GM12878 (cell line): ENCODE data around the gene ADGRD1. TPM values are rescaled to one million over a fixed set of nuclear protein-coding genes. Genes with fewer than 3 reads are reported as not detected.

Experiments used
- BRCA1 ChIP-seq: IDR thresholded peaks from 2 replicates; pipeline ENCODE4 v1.6.1; 2011; ENCODE audit warnings: low read depth, low read length, improper control_type of control experiment
- CREM ChIP-seq: IDR thresholded peaks from 2 replicates; pipeline ENCODE4 v1.6.1; 2014; ENCODE audit warnings: antibody characterized with exemption, low read depth
- HCFC1 ChIP-seq: fragments of 150-350 bp; IDR thresholded peaks from 2 replicates; pipeline ENCODE4 v1.6.1; 2014; ENCODE audit warnings: low read length
- KAT2A ChIP-seq: conservative IDR thresholded peaks from 2 replicates; pipeline ENCODE4 v1.6.1; 2011; ENCODE audit warnings: low read depth, low read length; ENCODE audit not compliant: control insufficient read depth
- LARP7 ChIP-seq: fragments of 450-650 bp; IDR thresholded peaks from 2 replicates; pipeline ENCODE4 v1.6.1; 2017; ENCODE audit warnings: mild to moderate bottlenecking
- NFYA ChIP-seq: IDR thresholded peaks from 2 replicates; pipeline ENCODE4 v1.6.1; 2011; ENCODE audit warnings: low read depth, mild to moderate bottlenecking, low read length, improper control_type of control experiment, borderline replicate concordance
- NFYB ChIP-seq: IDR thresholded peaks from 2 replicates; pipeline ENCODE4 v1.6.1; 2011; ENCODE audit warnings: low read depth, mild to moderate bottlenecking, low read length, improper control_type of control experiment, moderate library complexity; ENCODE audit not compliant: insufficient read depth
- RAD51 ChIP-seq: fragments of 450-650 bp; IDR thresholded peaks from 2 replicates; pipeline ENCODE4 v1.6.1; 2016; ENCODE audit warnings: moderate library complexity, mild to moderate bottlenecking, inconsistent platforms
- RB1 ChIP-seq: fragments of 450-650 bp; formaldehyde crosslinking; IDR thresholded peaks from 2 replicates; pipeline ENCODE4 v1.6.1; 2017; ENCODE audit warnings: mild to moderate bottlenecking, borderline replicate concordance
- RBBP5 ChIP-seq: fragments of 200-600 bp; sonication (generic); conservative IDR thresholded peaks from 2 replicates; pipeline ENCODE4 v1.6.1; 2016
- RUNX3 ChIP-seq: IDR thresholded peaks from 2 replicates; pipeline ENCODE4 v1.6.1; 2012; ENCODE audit warnings: low read length, inconsistent platforms
- SMARCA5 ChIP-seq: fragments of 450-650 bp; IDR thresholded peaks from 2 replicates; pipeline ENCODE4 v1.6.1; 2017; ENCODE audit warnings: mild to moderate bottlenecking
- SREBF1 ChIP-seq: IDR thresholded peaks from 2 replicates; pipeline ENCODE4 v1.6.1; 2012; ENCODE audit warnings: mild to moderate bottlenecking, low read length
- TCF3 ChIP-seq: IDR thresholded peaks from 2 replicates; pipeline ENCODE4 v1.6.1; 2012; ENCODE audit warnings: low read depth, mild to moderate bottlenecking, low read length, borderline replicate concordance; ENCODE audit not compliant: insufficient read depth
- WRNIP1 ChIP-seq: IDR thresholded peaks from 2 replicates; pipeline ENCODE4 v1.6.1; 2011; ENCODE audit warnings: low read depth, low read length, improper control_type of control experiment, borderline replicate concordance
- ZBTB40 ChIP-seq: fragments of 450-650 bp; IDR thresholded peaks from 2 replicates; pipeline ENCODE4 v1.6.1; 2016; ENCODE audit warnings: mild to moderate bottlenecking, moderate library complexity, borderline replicate concordance
- ZNF384 ChIP-seq: IDR thresholded peaks from 2 replicates; pipeline ENCODE4 v1.6.1; 2012; ENCODE audit warnings: low read depth, mild to moderate bottlenecking, low read length, improper control_type of control experiment, borderline replicate concordance
- polyA plus RNA-seq, 11 experiments: library from polyadenylated mRNA; depleted of rRNA in 4 of 11; unstranded in 6 of 11; stranded (reverse) in 5 of 11; fragments of >200 nt; fragmentation: Nextera tagmentation in 4 of 11; fragmentation: Illumina TruSeq in 1 of 11; extraction: Ambion mirVana in 4 of 11; extraction: Trizol in 1 of 11; gene quantifications; 1 replicate in 1 of 11; 2 replicates in 10 of 11; pipeline versions ENCODE4 v1.2.1 to v1.2.3, GENCODE V29; 2011 to 2016; ENCODE audit warnings: inconsistent platforms in 2 of 11, missing spikeins in 2 of 11, low read depth in 1 of 11
- total RNA-seq, 4 experiments: library from RNA; depleted of rRNA in 3 of 4; stranded (reverse); fragments of >200 nt in 3 of 4; fragmentation: Illumina TruSeq in 1 of 4; extraction: Trizol in 1 of 4; gene quantifications; 2 replicates each; pipeline versions ENCODE4 v1.2.1 to v1.2.3, GENCODE V29; 2013 to 2021

Gene ADGRD1
- total and polyA plus RNA-seq, 10 of the 15 experiments (the other 5 are each of a cell fraction or from before 2014, with no cell fraction given) = 0.15 to 12.7 (median 1.2) TPM

- TF ChIP-seq RAD51 = no peak
- TF ChIP-seq BRCA1 = no peak
- TF ChIP-seq RB1 = no peak
- no peak for TF ChIP-seq CREM
- no peak for TF ChIP-seq HCFC1
- no peak for TF ChIP-seq KAT2A
- no peak for TF ChIP-seq NFYB
- TF ChIP-seq WRNIP1 = no peak
- no peak for TF ChIP-seq SREBF1
- 0 out of 2 replicates have a peak, but pooled peaks have one; percentile 20 for TF ChIP-seq TCF3
- no peak for TF ChIP-seq ZBTB40
- TF ChIP-seq RBBP5 = no peak
- no peak for TF ChIP-seq LARP7
- TF ChIP-seq RUNX3 = peak; percentile 20; the same call in 1 of the 2 replicates
- no peak for TF ChIP-seq NFYA
- no peak for TF ChIP-seq SMARCA5
- no peak for TF ChIP-seq ZNF384
- TF ChIP-seq, all 136 proteins: peak for 3
Observed at GRCh38 chr12:130992448-130992847, 38.7 kb downstream of the ADGRD1 start (continued).
